ENCODE data around the gene LRMDA. TPM values are rescaled to one million over a fixed set of nuclear protein-coding genes. Genes with fewer than 3 reads are reported as not detected.
"Not testable (repeated sequence)": the region's sequence is repeated elsewhere in the genome, so short reads cannot be mapped to it uniquely, and the experiment has no call there.

LRMDA gene
- total RNA-seq, 2 donors from 2014 or later, result 14.4 to 18.0 TPM

GRCh38 chr10:76576276-76576962, 1145.0 kb downstream of the LRMDA start:
- intact Hi-C loops (cut with DNase I), result no loop called here

GRCh38 chr10:76577455-76577854, 1146.0 kb downstream of the LRMDA start:
- intact Hi-C loops (cut with DNase I), result no loop called here
- DNase-seq (ENCODE audit: low spot score), result no peak

More at GRCh38 chr10:76576276-76576962, 1145.0 kb downstream of the LRMDA start:
- no peak for DNase-seq (ENCODE audit: low spot score)

GRCh38 chr10:76581506-76582256, 1150.3 kb downstream of the LRMDA start:
- DNase-seq (ENCODE audit: low spot score), result no peak
- intact Hi-C loops (cut with DNase I), result no loop called here

DNA sequence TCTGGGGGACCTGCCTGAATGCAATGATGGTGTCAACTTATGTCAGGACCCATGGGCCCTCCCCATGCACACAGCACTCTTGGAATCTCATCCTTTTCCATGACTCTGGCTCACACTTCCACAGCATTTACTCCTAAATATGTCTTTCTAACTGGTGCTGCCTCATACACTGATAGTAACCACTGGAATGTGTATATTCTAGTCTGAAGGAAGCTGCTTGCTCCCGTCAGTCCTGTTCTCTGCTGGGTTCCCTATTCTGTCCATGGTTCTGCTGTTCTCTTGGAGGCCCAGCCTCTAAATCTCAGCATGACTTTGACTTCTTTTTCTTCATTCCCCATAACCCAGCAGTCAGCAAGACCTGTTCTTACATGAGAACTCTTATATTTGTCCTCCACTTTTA, 1151.1 kb downstream of the LRMDA start:
- DNase-seq (ENCODE audit: low spot score), result no peak
- intact Hi-C loops (cut with DNase I), result no loop called here

GRCh38 chr10:76583711-76584161, 1152.3 kb downstream of the LRMDA start:
- intact Hi-C loops (cut with DNase I), result no loop called here

GRCh38 chr10:76584466-76584865, 1153.0 kb downstream of the LRMDA start:
- DNase-seq (ENCODE audit: low spot score); intact Hi-C loops (cut with DNase I): not testable (repeated sequence)

More at GRCh38 chr10:76583711-76584161, 1152.3 kb downstream of the LRMDA start:
- no peak for DNase-seq (ENCODE audit: low spot score)

Small RNAs within 50 kb of the gene (microRNA-seq; reads per million reads assigned to microRNA genes)
- 0 reads per million in 2 donors for gene MIR606 (ENCODE audit: borderline microRNAs expressed in 2 of 2)

Other genes starting within 250 kb of the LRMDA start
- 100 to 1,000 TPM; 115 to 146 TPM for gene VDAC2, start 220.8 kb upstream of the LRMDA start, total RNA-seq
- gene COMTD1, start 195.7 kb upstream of the LRMDA start, total RNA-seq, result 10 to 100 TPM in 1 of 2 donors, 1 to 10 TPM in 1; 10.0 to 18.1 TPM
- 10 to 100 TPM; 27.9 to 36.0 TPM for gene ZNF503, start 29.9 kb upstream of the LRMDA start, total RNA-seq

All from posterior vena cava (tissue), 2 donors.